ENCODE results near the gene SETD1A. TPM values are rescaled to one million over a fixed set of nuclear protein-coding genes. Genes with fewer than 3 reads are reported as not detected.

SETD1A gene
- total and polyA plus RNA-seq, 2 of the 8 experiments (the other 6 are each of a cell fraction or from before 2014, with no cell fraction given): 4.8 to 29.0 TPM

DNA sequence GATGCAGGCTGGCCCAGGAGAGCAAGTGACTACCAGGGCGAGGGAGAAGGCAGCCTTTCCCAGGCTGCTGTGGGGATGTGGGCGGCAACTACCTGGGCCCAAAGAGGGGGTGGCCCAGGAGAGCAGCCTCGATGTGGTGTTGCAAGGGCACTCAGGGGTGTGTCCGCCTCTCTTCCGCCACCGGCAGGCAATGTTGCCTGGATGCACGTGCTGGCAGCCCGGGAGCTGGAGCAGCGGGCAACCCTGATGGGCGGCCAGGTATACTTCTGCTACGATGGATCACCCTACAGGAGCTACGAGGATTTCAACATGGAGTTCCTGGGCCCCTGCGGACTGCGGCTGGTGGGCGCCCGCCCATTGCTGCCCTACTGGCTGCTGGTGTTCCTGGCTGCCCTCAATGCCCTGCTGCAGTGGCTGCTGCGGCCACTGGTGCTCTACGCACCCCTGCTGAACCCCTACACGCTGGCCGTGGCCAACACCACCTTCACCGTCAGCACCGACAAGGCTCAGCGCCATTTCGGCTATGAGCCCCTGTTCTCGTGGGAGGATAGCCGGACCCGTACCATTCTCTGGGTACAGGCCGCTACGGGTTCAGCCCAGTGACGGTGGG lies 30.1 kb downstream of the SETD1A start:
- H3K36me3 ChIP-seq (ENCODE audit: control insufficient read depth in 2 of 4, insufficient read depth in 4 of 4, low read length in 3 of 4): peaks cover 2 to 6% (median 4%) of the 10 kb centered on the region in 4 experiments; a peak in 4 of 8 replicates

More for the DNA sequence above, 30.1 kb downstream of the SETD1A start:
- Histone ChIP-seq H3K79me1 (ENCODE audit: low read depth, low read length) (no peaks in the 10 kb centered on the region), H3K27me3 (replicated peaks in 1 of 4; ENCODE audit: control insufficient read depth in 3 of 4, extremely low read depth in 1 of 4, insufficient read depth in 3 of 4, low read length in 3 of 4) (no peaks in the 10 kb centered on the region; a peak in 1 of 7 replicates), H3K56ac (replicated peaks; ENCODE audit: insufficient read length, low read depth, low read length) (no peak overlapping the region), H2BK5ac (ENCODE audit: low read depth, low read length) (no peak overlapping the region), H3K4me2 (ENCODE audit: insufficient read depth in 1 of 2, low read depth in 2 of 2, low read length in 2 of 2) (no peak overlapping the region), H4K5ac (ENCODE audit: insufficient read length, low read depth, low read length) (no peak overlapping the region), H3K79me2 (ENCODE audit: control insufficient read depth in 1 of 2, insufficient read depth in 2 of 2, low read length in 2 of 2) (no peaks in the 10 kb centered on the region), H4K20me1 (replicated peaks in 1 of 2; ENCODE audit: control insufficient read depth in 1 of 2, insufficient read depth in 2 of 2, low read length in 2 of 2) (peaks cover 0 to 10% of the 10 kb centered on the region in 2 experiments), H2BK15ac (ENCODE audit: low read length) (no peak overlapping the region), H3K14ac (ENCODE audit: insufficient read length) (no peak overlapping the region), H2BK20ac (ENCODE audit: low read length) (no peak overlapping the region), H2BK120ac (replicated peaks; ENCODE audit: low read depth, low read length) (no peak overlapping the region), H3K4ac (replicated peaks; ENCODE audit: insufficient read length, low read depth, low read length) (no peak overlapping the region), H2BK12ac (ENCODE audit: low read depth, low read length) (no peak overlapping the region), H2AK5ac (ENCODE audit: low read depth, low read length) (no peak overlapping the region), H3K4me3 (ENCODE audit: extremely low read depth in 1 of 4, insufficient read depth in 2 of 4, low read depth in 3 of 4, low read length in 4 of 4) (no peak overlapping the region), H3K9me3 (ENCODE audit: insufficient read depth in 2 of 2, low read depth in 1 of 2, low read length in 1 of 2) (no peaks in the 10 kb centered on the region), H3K9ac (replicated peaks in 1 of 4; ENCODE audit: extremely low read depth in 1 of 4, low read depth in 3 of 4, low read length in 3 of 4) (no peak overlapping the region), H3K23me2 (ENCODE audit: low read depth, low read length) (peaks cover 3% of the 10 kb centered on the region; the same call in 1 of the 2 replicates), H3K4me1 (replicated peaks in 1 of 4; ENCODE audit: control insufficient read depth in 3 of 4, insufficient read depth in 4 of 4, low read length in 3 of 4) (peaks cover 0 to 5% (median 2%) of the 10 kb centered on the region in 4 experiments; a peak in 4 of 7 replicates), H2AFZ (ENCODE audit: low read length) (no peak overlapping the region), H3K27ac (ENCODE audit: low read depth, low read length) (no peak overlapping the region), H3K23ac (ENCODE audit: insufficient read length) (no peak overlapping the region), H4K8ac (ENCODE audit: extremely low read depth, insufficient read depth, low read length) (peak overlapping the region; percentile 42; the same call in 1 of the 2 replicates), H3K18ac (ENCODE audit: extremely low read depth, low read length) (no peak overlapping the region), H4K91ac (replicated peaks; ENCODE audit: insufficient read length, low read length) (no peak overlapping the region)
- no peak for DNase-seq (ENCODE audit: low read depth in 1 of 2, low spot score in 2 of 2)
- no peak for FAIRE-seq
- CTCF ChIA-PET (ENCODE audit: partially characterized antibody): interaction anchor here (1.0 to 5.5 kb wide), 7 partner anchors 21 to 345 kb away, joined by 3 to 39 read pairs (median 7); no protein-coding TSS in a partner anchor
- TF ChIP-seq JUN (IDR thresholded peaks at IDR 0.05; ENCODE audit: low read depth, low read length): no peak
- TF ChIP-seq, protein P1, sequence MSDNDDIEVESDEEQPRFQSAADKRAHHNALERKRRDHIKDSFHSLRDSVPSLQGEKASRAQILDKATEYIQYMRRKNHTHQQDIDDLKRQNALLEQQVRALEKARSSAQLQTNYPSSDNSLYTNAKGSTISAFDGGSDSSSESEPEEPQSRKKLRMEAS (IDR thresholded peaks at IDR 0.05): no peak
- TF ChIP-seq SRF (IDR thresholded peaks at IDR 0.05; ENCODE audit: low read depth, low read length): no peak
- TF ChIP-seq POLR2A (IDR thresholded peaks at IDR 0.05; ENCODE audit: control extremely low read depth in 1 of 2, low read depth in 2 of 2, low read length in 2 of 2): 0 out of 3 replicates have a peak, but pooled peaks of 1 of the 2 experiments have one; percentile 33
- TF ChIP-seq CEBPB (IDR thresholded peaks at IDR 0.05; ENCODE audit: low read depth, low read length): 0 out of 2 replicates have a peak, but pooled peaks have one; percentile 9
- WGBS, 2 experiments (ENCODE audit: extremely low coverage in 1 of 2, insufficient coverage in 1 of 2, insufficient read length in 1 of 2, insufficient replicate concordance in 2 of 2, low coverage in 1 of 2, low lambda C conversion rate in 2 of 2, missing lambda C conversion rate in 1 of 2): 92% methylated on average over 28 of the region's 30 CpGs; no CpG with 5 or more reads in 1 of the 2 experiments
- POLR2A ChIA-PET (ENCODE audit: partially characterized antibody): interaction anchor here (1.1 to 4.4 kb wide), 8 partner anchors 9 to 148 kb away, joined by 3 to 20 read pairs (median 6); partner anchors contain the start of genes PRSS8, ZNF646 and ZNF668

All from H1 (cell line).